GM12892 (cell line): ENCODE data around the gene SLC22A1. TPM values are rescaled to one million over a fixed set of nuclear protein-coding genes. Genes with fewer than 3 reads are reported as not detected.

Source experiments
- DNase-seq: peaks from one replicate; pipeline ENCODE4 v3.0.0; 2011; ENCODE audit not compliant: insufficient read length
- FAIRE-seq: peaks from 2 replicates; lab custom pipeline; 2011; peaks lifted over from hg19 to GRCh38; lab: Jason Lieb, UNC
- POLR2A ChIP-seq: IDR thresholded peaks from 2 replicates; pipeline ENCODE4 v1.6.1; 2011; ENCODE audit warnings: low read depth, low read length, control low read depth
- POLR2AphosphoS5 ChIP-seq: IDR thresholded peaks from 2 replicates; pipeline ENCODE4 v1.6.1; 2011; ENCODE audit warnings: low read depth, low read length, control low read depth
- TAF1 ChIP-seq: IDR thresholded peaks from 2 replicates; pipeline ENCODE4 v1.6.1; 2011; ENCODE audit warnings: low read depth, mild to moderate bottlenecking, control low read depth, low read length, borderline replicate concordance
- polyA plus RNA-seq: library from polyadenylated mRNA; unstranded; fragments of >200 nt; gene quantifications from one replicate; pipeline ENCODE4 v1.2.1, GENCODE V29; 2012; ENCODE audit warnings: missing spikeins, inconsistent platforms; ENCODE audit not compliant: missing spikeins

The SLC22A1 gene
- 0.28 TPM for polyA plus RNA-seq

- no peak for TF ChIP-seq POLR2AphosphoS5
- no peak for TF ChIP-seq TAF1
- no peak for TF ChIP-seq POLR2A
- FAIRE-seq = no peak
- no peak for DNase-seq
Observed at GRCh38 chr6:160121558-160121957, at the start of gene SLC22A1. SLC22A1 (plus strand) TSS chr6:160121815; CDS start chr6:160121936, 121 bp downstream.

GRCh38 chr6:160073272-160073671, 48.3 kb upstream of the SLC22A1 start:
- no peak for DNase-seq
- FAIRE-seq = no peak
- TF ChIP-seq POLR2AphosphoS5 (no peak), POLR2A (no peak), TAF1 (no peak)

GRCh38 chr6:160076009-160076408, 45.6 kb upstream of the SLC22A1 start:
- TF ChIP-seq POLR2A (no peak), TAF1 (no peak), POLR2AphosphoS5 (no peak)
- FAIRE-seq (no peak), DNase-seq (no peak)

- FAIRE-seq (no peak), DNase-seq (no peak)
- TF ChIP-seq POLR2AphosphoS5 (no peak), POLR2A (no peak), TAF1 (no peak)
Observed at GRCh38 chr6:160077024-160077423, 44.6 kb upstream of the SLC22A1 start.

- DNase-seq (no peak), FAIRE-seq (no peak)
- TF ChIP-seq POLR2AphosphoS5 (no peak), TAF1 (no peak), POLR2A (no peak)
Observed at GRCh38 chr6:160077526-160077925, 44.1 kb upstream of the SLC22A1 start.

GRCh38 chr6:160078883-160079685, 42.5 kb upstream of the SLC22A1 start:
- no peak for DNase-seq
- TF ChIP-seq POLR2A (no peak), POLR2AphosphoS5 (no peak), TAF1 (no peak)

GRCh38 chr6:160079686-160080043, 42.0 kb upstream of the SLC22A1 start:
- no peak for TF ChIP-seq POLR2AphosphoS5
- DNase-seq (no peak), FAIRE-seq (no peak)

More at GRCh38 chr6:160078883-160079685, 42.5 kb upstream of the SLC22A1 start:
- FAIRE-seq = no peak

GRCh38 chr6:160080097-160080496, 41.5 kb upstream of the SLC22A1 start:
- no peak for FAIRE-seq
- DNase-seq = no peak
- TF ChIP-seq TAF1 = no peak
- TF ChIP-seq POLR2AphosphoS5 = no peak
- no peak for TF ChIP-seq POLR2A

- TF ChIP-seq POLR2A (no peak), POLR2AphosphoS5 (no peak), TAF1 (no peak)
- DNase-seq (no peak), FAIRE-seq (no peak)
Observed at GRCh38 chr6:160081398-160081797, 40.2 kb upstream of the SLC22A1 start.

GRCh38 chr6:160082627-160083026, 39.0 kb upstream of the SLC22A1 start:
- DNase-seq (no peak), FAIRE-seq (no peak)
- TF ChIP-seq POLR2AphosphoS5 (no peak), POLR2A (no peak), TAF1 (no peak)

GRCh38 chr6:160084198-160084776, 37.3 kb upstream of the SLC22A1 start:
- TF ChIP-seq POLR2AphosphoS5 (no peak), POLR2A (no peak), TAF1 (no peak)
- FAIRE-seq = no peak
- DNase-seq = no peak

GRCh38 chr6:160085226-160085625, 36.4 kb upstream of the SLC22A1 start:
- TF ChIP-seq TAF1 (no peak), POLR2AphosphoS5 (no peak), POLR2A (no peak)
- FAIRE-seq = no peak
- no peak for DNase-seq

GRCh38 chr6:160085713-160086505, 35.7 kb upstream of the SLC22A1 start:
- no peak for DNase-seq
- no peak for TF ChIP-seq TAF1
- no peak for TF ChIP-seq POLR2AphosphoS5
- TF ChIP-seq POLR2A = no peak
- no peak for FAIRE-seq
